ENCODE results near the gene KCNG2. TPM values are rescaled to one million over a fixed set of nuclear protein-coding genes. Genes with fewer than 3 reads are reported as not detected.
"Not testable (repeated sequence)": the region's sequence is repeated elsewhere in the genome, so short reads cannot be mapped to it uniquely, and the experiment has no call there.

The KCNG2 gene, protein sequence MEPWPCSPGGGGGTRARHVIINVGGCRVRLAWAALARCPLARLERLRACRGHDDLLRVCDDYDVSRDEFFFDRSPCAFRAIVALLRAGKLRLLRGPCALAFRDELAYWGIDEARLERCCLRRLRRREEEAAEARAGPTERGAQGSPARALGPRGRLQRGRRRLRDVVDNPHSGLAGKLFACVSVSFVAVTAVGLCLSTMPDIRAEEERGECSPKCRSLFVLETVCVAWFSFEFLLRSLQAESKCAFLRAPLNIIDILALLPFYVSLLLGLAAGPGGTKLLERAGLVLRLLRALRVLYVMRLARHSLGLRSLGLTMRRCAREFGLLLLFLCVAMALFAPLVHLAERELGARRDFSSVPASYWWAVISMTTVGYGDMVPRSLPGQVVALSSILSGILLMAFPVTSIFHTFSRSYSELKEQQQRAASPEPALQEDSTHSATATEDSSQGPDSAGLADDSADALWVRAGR
- total RNA-seq: not detected in 2 replicates

DNA sequence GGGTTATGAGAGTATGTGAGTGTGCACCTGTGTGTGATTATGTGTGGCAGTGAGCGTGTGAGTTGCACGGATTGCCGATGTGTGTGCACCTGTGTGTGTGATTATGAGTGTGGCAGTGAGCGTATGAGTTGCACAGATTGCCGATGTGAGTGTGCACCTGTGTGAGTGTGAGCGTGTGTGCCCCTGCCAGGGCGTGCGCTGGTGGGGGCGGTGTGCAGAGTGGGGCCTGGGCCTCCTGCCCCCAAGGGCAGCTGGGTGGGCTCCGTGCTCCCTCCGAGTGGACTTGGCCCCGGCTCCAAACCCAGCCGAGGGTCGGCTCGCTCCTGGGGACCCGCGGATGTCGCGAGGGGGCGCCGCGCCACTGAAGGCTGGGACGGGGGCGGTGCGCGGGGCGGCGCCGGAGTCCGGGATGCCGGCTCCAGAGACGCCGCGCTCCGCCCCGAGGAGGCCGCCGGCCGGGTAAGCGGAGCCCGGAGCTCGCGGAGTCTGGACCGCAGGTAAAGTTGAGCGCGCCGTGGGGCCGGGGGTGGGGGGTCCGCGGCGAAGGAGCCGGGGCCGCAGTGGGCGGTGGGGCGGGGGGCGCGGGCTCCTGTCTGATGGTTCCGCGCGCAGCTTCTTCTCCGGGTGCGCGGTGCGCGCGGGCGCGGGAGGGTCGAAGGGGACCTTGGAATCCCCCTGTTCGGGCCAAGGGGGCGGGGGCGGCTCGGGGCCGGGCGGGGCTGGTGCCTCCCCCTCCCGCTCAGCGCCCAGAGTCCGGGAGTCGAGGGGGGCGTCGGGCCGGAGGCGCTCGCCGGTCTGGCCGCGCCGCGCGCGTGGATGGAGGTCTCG, at the start of gene KCNG2:
TSS of gene KCNG2 (plus strand) at position 421 of the 828 bp plus-strand sequence. CDS start 65,730 bp downstream, outside the sequence.
- DNase-seq: peak; percentile 67
- peak within 1 kb of the TSS; percentile 69 for H3K4me3 Mint-ChIP-seq
- H3K36me3 Mint-ChIP-seq (ENCODE audit: low read depth): peaks cover 2% of the 10 kb centered on the region
- H3K9me3 Mint-ChIP-seq: no peaks in the 10 kb centered on the region
- H3K4me1 Mint-ChIP-seq: peaks cover 6% of the 10 kb centered on the region
- peaks cover 38% of the 10 kb centered on the region for H3K27me3 Mint-ChIP-seq
- H3K27ac Mint-ChIP-seq: peak within 1 kb of the TSS; percentile 9
- intact Hi-C loops (cut with micrococcal nuclease): no loop called here

DNA sequence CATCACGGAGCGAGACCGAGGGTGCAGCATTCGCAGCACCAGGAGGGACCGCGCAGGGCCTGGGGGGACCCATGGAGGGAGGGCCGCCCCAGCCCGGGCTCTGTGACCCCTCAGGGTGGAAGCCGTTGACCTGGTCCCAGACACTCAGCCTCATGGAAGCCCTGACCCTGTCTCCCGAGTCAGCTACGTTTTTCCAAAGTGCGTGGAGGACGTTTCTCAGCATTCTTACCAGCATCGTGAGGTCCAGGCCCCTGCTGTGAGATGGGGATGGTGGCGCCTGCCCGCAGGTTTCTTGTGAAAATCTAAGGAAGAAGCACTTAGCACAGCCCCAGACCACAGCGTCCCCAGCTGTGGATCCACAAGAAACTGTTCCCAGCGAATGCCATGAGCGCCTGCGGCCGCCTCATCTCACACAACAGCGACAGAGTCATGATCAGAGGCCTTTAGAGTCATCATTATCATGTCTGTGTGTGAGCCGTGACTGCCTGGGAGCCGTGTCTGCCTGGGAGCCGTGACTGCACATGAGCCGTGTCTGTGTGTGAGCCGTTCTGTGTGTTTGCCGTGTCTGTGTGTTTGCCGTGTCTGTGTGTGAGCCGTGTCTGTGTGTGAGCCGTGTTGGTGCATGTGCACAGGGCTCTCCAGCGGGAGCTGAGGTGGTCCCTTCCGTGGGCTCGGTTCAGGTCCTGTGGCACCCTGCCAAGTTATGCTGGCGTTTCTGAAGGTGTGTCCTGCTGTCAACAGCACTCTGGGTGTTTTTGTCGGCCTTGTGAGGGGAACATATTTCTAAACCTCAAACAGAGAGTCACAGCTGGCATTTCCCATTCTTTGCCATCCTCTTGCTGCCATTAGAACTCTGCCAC, 49.2 kb upstream of the KCNG2 start:
- Mint-ChIP-seq H3K27ac (no peak overlapping the region), H3K4me3 (no peak overlapping the region), H3K9me3 (no peaks in the 10 kb centered on the region), H3K27me3 (no peaks in the 10 kb centered on the region), H3K36me3 (ENCODE audit: low read depth) (peaks cover 23% of the 10 kb centered on the region), H3K4me1 (no peaks in the 10 kb centered on the region)
- no peak for DNase-seq
- intact Hi-C loops (cut with micrococcal nuclease): no loop called here

DNA sequence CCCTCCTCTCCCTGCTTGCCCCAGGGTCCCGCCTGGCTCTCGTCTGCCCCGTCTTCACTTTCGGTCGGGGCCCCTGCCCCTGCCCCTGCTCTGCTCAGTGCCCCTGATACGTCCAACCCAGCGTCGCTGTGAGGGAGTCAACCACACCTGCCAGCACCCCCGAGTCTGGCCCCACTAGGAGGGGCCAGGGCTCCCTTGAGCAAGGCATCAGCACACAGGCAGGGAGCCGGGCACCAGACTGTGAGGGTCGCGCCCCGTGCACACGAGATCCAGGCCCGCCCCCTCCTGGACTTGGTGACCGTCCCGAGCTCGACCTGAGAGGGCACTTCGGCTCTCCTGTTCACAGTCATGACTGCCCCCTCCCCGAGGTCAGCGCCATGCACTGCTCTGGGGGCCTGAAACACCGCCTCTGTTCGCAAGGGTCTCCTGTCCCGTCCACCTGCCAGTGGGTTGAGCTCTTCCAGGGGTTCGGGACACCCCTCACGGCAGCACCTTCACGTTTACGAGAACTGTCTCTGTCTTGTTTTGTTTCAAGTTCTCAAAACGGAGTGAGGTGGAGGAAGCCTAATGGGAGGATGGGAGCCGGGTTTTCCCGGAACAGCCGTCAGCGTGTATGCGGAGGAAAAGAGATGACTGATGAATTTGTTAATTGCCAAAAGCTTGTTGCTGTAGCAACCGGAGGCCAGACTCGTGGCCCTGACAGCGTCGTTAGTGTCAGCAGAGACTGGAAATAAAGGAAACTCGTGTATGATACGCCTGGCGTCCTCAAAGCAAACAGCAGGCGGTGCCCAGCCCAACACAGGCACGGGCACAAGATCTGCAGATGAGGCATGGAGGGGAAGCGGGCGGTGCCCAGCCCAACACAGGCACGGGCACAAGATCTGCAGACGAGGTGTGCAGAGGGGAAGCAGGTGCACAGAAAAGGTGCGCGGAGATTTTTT, 48.2 kb upstream of the KCNG2 start:
- no peak for DNase-seq
- Mint-ChIP-seq H3K9me3 (no peaks in the 10 kb centered on the region), H3K36me3 (ENCODE audit: low read depth) (peaks cover 25% of the 10 kb centered on the region), H3K27ac (no peak overlapping the region), H3K4me3 (no peak overlapping the region), H3K4me1 (no peaks in the 10 kb centered on the region), H3K27me3 (no peaks in the 10 kb centered on the region)
- intact Hi-C loops (cut with micrococcal nuclease): no loop called here

DNA sequence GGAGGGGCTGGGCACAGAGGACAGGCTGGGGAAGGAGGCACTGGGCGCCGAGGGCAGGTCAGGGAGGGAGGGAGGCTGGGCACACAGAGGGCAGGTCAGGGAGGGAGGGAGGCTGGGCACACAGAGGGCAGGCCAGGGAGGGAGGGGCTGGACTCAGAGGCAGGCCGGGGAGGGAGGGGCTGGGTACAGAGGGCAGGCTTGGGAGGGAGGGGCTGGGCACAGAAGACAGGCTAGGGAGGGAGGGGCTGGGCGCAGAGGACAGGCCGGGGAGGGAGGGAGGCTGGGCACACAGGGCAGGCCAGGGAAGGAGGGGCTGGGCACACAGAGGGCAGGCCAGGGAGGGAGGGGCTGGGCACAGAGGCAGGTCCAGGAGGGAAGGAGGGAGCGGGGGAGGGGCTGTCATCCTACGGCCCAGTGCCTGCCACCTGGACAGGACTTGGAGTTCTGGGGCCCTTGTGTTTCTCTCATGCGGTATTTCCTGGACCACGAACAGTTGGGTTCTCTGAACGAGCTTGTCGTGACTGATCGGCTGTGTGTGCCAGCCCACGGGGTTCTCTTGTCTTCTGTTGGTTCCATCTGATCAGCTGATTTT, 46.7 kb upstream of the KCNG2 start:
- Mint-ChIP-seq H3K4me1 (no peaks in the 10 kb centered on the region), H3K27me3 (no peaks in the 10 kb centered on the region), H3K4me3 (no peak overlapping the region), H3K9me3 (no peaks in the 10 kb centered on the region), H3K36me3 (ENCODE audit: low read depth) (peaks cover 31% of the 10 kb centered on the region), H3K27ac (no peak overlapping the region)
- intact Hi-C loops (cut with micrococcal nuclease): no loop called here
- no peak for DNase-seq

DNA sequence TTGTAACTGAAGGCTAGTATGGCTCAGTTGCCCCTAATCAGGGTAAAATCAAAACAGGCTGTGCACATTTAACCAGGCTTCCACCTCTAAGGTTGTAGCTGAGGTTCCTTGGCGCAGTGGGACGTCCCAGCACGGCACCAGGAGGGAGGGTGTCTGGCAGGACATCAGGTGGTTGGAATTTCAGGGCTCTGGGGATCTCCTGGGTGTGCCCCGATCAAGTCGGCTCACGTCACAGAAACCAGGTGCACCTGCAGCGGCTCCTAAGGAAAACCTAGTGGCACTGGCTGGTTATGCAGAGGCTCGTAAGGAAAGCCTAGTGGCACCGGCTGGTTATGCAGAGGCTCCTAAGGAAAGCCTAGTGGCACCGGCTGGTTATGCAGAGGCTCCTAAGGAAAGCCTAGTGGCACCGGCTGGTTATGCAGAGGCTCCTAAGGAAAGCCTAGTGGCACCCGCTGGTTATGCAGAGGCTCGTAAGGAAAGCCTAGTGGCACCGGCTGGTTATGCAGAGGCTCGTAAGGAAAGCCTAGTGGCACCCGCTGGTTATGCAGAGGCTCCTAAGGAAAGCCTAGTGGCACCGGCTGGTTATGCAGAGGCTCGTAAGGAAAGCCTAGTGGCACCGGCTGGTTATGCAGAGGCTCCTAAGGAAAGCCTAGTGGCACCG, 45.7 kb upstream of the KCNG2 start:
- H3K27me3 Mint-ChIP-seq; DNase-seq; H3K27ac Mint-ChIP-seq; intact Hi-C loops (cut with micrococcal nuclease); H3K4me1 Mint-ChIP-seq; H3K9me3 Mint-ChIP-seq; H3K4me3 Mint-ChIP-seq: not testable (repeated sequence)
- H3K36me3 Mint-ChIP-seq (ENCODE audit: low read depth): peaks cover 30% of the 10 kb centered on the region

DNA sequence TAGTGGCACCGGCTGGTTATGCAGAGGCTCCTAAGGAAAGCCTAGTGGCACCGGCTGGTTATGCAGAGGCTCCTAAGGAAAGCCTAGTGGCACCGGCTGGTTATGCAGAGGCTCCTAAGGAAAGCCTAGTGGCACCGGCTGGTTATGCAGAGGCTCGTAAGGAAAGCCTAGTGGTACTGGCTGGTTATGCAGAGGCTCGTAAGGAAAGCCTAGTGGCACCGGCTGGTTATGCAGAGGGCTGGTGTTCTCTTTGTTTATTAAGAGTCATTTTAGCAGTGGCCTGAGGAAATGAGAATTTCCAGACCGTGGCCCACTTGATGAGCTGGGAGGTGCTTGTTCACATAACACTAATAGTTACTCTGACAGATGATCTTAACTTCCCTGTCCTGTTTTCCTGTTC, 44.8 kb upstream of the KCNG2 start:
- DNase-seq; H3K4me1 Mint-ChIP-seq; intact Hi-C loops (cut with micrococcal nuclease); H3K27me3 Mint-ChIP-seq; H3K9me3 Mint-ChIP-seq; H3K4me3 Mint-ChIP-seq; H3K27ac Mint-ChIP-seq: not testable (repeated sequence)
- H3K36me3 Mint-ChIP-seq (ENCODE audit: low read depth): peaks cover 37% of the 10 kb centered on the region

DNA sequence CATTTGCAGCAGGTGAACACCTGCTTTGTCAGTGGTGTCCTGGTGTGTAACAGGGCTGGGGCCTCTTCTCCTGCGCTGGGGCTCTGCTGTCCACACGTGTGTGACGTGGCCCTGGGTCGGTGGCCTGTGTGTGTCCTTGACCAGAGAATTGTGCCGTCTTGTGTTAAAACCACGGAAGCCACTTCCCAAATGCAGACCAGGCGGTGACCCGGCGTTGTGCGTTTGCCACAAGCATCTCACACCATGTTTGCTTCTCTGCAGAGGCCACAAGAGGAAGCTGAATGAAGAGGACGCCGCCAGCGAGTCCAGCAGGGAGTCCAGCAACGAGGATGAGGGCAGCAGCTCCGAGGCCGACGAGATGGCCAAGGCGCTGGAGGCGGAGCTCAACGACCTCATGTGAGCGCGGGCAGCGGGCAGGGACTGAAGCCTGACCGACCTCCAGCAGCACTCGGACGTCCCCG, 44.3 kb upstream of the KCNG2 start:
- no peaks in the 10 kb centered on the region for H3K4me1 Mint-ChIP-seq
- no peak for DNase-seq
- peaks cover 40% of the 10 kb centered on the region for H3K36me3 Mint-ChIP-seq (ENCODE audit: low read depth)
- H3K9me3 Mint-ChIP-seq: peaks cover 5% of the 10 kb centered on the region
- H3K4me3 Mint-ChIP-seq: no peak overlapping the region
- H3K27me3 Mint-ChIP-seq: no peaks in the 10 kb centered on the region
- intact Hi-C loops (cut with micrococcal nuclease): no loop called here
- no peak overlapping the region for H3K27ac Mint-ChIP-seq

DNA sequence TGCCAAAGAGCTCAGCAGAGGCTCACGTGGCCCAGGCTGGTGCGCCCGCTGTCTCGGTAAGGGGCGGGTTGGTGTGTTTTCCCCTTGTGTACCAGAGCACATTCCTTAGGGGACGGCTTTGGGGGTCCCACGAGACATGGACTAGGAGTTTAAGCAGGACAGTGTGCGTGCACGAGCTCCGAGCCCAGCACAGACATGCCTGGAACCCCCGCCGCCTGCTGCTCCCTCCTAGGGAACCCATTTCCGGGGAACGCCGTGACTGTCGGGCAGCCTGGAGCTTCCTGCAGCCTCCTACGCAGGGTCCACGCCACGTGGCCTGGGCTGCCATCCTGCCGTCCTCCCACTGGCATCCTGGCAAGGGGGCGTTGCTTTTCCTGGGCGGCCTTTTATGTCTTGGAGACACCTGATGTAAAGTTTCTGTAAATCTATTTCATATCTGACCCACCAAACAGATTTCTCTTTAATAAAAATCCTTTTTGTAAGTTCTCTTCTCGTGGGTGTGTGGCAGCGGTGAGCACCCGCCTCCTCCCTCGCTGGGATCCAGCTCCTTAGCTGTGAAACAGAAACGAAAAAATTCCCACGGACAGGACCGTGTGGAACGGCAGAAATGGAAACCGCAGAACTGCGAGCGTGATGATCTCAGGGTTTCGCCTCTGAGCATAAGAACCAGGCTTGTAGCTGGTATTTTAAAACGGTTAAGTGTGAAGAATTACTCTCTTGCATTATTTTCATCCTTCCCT, 43.5 kb upstream of the KCNG2 start:
- Mint-ChIP-seq H3K27me3 (no peaks in the 10 kb centered on the region), H3K36me3 (ENCODE audit: low read depth) (peaks cover 39% of the 10 kb centered on the region), H3K27ac (no peak overlapping the region), H3K4me3 (no peak overlapping the region), H3K9me3 (peaks cover 8% of the 10 kb centered on the region), H3K4me1 (no peaks in the 10 kb centered on the region)
- intact Hi-C loops (cut with micrococcal nuclease): no loop called here
- DNase-seq: no peak

DNA sequence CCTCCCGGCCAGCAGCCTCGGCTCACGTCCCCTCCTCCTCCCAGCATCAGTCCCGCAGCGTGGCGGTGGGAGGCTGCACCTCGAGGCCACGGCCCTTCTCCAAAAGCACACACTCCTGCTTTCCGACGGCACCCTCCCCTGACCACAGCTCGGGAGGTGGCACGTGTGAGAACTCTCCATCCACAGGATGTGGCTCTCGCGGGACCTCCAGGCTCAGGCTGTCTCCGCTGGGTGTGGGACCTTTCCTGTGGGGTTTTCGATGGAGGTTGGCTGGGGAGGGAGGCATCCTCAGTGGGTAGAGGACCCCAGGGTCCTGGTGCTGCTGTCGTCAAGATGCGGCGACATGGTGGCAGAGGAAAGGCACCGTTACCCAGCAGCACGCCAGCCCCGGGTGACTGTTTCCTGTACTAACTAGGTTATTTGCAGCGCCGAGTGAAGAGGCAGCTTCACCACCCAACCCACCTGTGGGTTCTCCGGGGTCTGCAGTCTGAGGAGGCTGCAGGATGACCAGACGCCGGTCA, 42.8 kb upstream of the KCNG2 start:
- DNase-seq: no peak
- Mint-ChIP-seq H3K9me3 (peaks cover 10% of the 10 kb centered on the region), H3K4me1 (no peaks in the 10 kb centered on the region), H3K4me3 (no peak overlapping the region), H3K27ac (no peak overlapping the region), H3K36me3 (ENCODE audit: low read depth) (peaks cover 38% of the 10 kb centered on the region), H3K27me3 (no peaks in the 10 kb centered on the region)
- intact Hi-C loops (cut with micrococcal nuclease): no loop called here

DNA sequence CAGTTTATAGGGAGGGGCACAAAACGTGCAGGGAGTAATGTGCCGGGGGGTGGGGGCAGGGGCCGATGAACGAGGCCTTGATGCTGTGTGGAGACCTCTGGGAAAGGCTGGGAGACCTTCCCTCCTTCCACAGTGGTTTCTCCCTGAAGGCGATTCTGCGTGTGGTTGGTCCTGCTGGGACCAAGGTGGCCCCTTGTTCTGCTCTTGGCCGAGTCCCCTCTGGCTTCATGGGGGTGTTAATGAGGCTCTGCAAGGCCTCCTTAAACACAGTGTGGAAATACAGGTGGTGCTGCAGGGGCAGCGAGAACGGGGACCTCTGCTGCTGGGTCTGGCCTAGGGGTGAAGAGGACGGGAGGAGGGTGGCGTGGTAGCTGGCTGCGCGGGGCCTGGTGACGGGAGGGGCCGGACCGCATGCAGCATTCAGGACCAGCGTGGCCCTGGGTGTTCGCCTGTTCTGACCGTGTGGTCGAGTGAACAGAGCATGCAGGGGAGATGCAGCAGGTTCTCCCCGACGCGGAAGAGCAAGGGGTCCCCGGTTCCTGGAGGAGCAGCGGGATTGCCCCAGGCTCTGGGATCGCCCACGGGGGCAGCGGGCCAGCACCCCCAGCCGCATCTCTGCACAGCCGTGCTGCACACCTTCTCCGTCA, 42.1 kb upstream of the KCNG2 start:
- intact Hi-C loops (cut with micrococcal nuclease): no loop called here
- H3K27ac Mint-ChIP-seq: no peak overlapping the region
- DNase-seq: no peak
- H3K27me3 Mint-ChIP-seq: no peaks in the 10 kb centered on the region
- peaks cover 10% of the 10 kb centered on the region for H3K9me3 Mint-ChIP-seq
- no peak overlapping the region for H3K4me3 Mint-ChIP-seq
- peaks cover 38% of the 10 kb centered on the region for H3K36me3 Mint-ChIP-seq (ENCODE audit: low read depth)
- peaks cover 3% of the 10 kb centered on the region for H3K4me1 Mint-ChIP-seq

DNA sequence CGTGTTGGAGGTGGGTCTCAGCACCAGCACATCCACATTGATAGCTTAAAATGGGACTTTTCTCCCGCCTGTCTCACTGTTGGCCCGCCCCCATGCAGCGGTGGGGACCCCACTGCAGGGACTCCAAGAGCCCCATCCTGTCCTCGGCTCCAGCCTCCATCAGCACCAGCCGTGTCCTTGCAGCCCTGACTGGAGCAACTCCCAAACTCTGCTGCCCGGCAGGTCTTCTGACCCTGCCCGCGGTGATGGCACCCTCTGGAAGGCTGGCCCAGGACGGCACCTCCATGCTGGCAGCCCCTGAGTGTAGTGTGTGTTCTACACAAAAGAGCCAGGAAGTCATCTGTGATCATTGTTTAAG, 41.6 kb upstream of the KCNG2 start:
- DNase-seq: no peak
- Mint-ChIP-seq H3K27ac (no peak overlapping the region), H3K27me3 (no peaks in the 10 kb centered on the region), H3K9me3 (peaks cover 10% of the 10 kb centered on the region), H3K36me3 (ENCODE audit: low read depth) (peaks cover 38% of the 10 kb centered on the region), H3K4me1 (peaks cover 3% of the 10 kb centered on the region), H3K4me3 (no peak overlapping the region)
- intact Hi-C loops (cut with micrococcal nuclease): no loop called here
